Caco-2 (cell line): ENCODE measurements around the gene CABP7. TPM values are rescaled to one million over a fixed set of nuclear protein-coding genes. Genes with fewer than 3 reads are reported as not detected.

ENCODE experiments used
- BruUV-seq: library from RNA; stranded (reverse); fragments of 400-500 nt; replicated peaks from 2 replicates; lab custom pipeline; 2021; lab: Mats Ljungman, UMichigan
- CTCF ChIA-PET: fragments of 300-600 bp; sonication (Branson Sonifier 250); formaldehyde crosslinking; loops from one replicate; lab custom pipeline; 2022; ENCODE audit warnings: antibody characterized with exemption; lab: Charles Lee
- POLR2A ChIA-PET: fragments of 300-600 bp; sonication (Branson Sonifier 250); formaldehyde crosslinking; loops from one replicate; lab custom pipeline; 2022; ENCODE audit warnings: antibody characterized with exemption; lab: Charles Lee
- DNase-seq, 2 experiments: peaks; one replicate each; pipeline versions ENCODE4 v3.0.0 to v3.0.0-alpha.2; 2020 to 2022
- H3K27me3 ChIP-seq: replicated peaks from 2 replicates; pipeline ENCODE4 v1.6.0; 2011; ENCODE audit warnings: low read length; ENCODE audit not compliant: control insufficient read depth, insufficient read depth
- H3K36me3 ChIP-seq: 2 replicates; pipeline ENCODE4 v1.5.1; 2011; ENCODE audit warnings: low read length; ENCODE audit not compliant: control insufficient read depth, insufficient read depth
- H3K4me1 ChIP-seq: fragments of 250-450 bp; sonication (Bioruptor Pico); 2 replicates; pipeline ENCODE4 v1.5.1; 2020; ENCODE audit warnings: mild to moderate bottlenecking
- H3K4me3 ChIP-seq: 2 replicates; pipeline ENCODE4 v1.5.1; 2011; ENCODE audit warnings: low read depth, mild to moderate bottlenecking, control low read depth, low read length
- H3K9me3 ChIP-seq: fragments of 250-450 bp; sonication (Bioruptor Pico); 2 replicates; pipeline ENCODE4 v1.5.1; 2020; ENCODE audit warnings: mild to moderate bottlenecking, moderate library complexity
- H3K27ac Mint-ChIP-seq: one replicate; pipeline ENCODE4 v1.8.0; 2022; ENCODE audit warnings: mixed read lengths; ENCODE audit not compliant: unreplicated experiment
- H3K27me3 Mint-ChIP-seq: one replicate; pipeline ENCODE4 v1.8.0; 2022; ENCODE audit warnings: mixed read lengths; ENCODE audit not compliant: insufficient read depth, unreplicated experiment
- H3K36me3 Mint-ChIP-seq: one replicate; pipeline ENCODE4 v1.8.0; 2022; ENCODE audit warnings: mild to moderate bottlenecking, mixed read lengths; ENCODE audit not compliant: insufficient read depth, unreplicated experiment
- H3K4me1 Mint-ChIP-seq: one replicate; pipeline ENCODE4 v1.8.0; 2022; ENCODE audit warnings: low read depth, mixed read lengths; ENCODE audit not compliant: unreplicated experiment
- H3K4me3 Mint-ChIP-seq: one replicate; pipeline ENCODE4 v1.8.0; 2022; ENCODE audit warnings: mild to moderate bottlenecking, moderate library complexity, mixed read lengths; ENCODE audit not compliant: unreplicated experiment
- H3K9me3 Mint-ChIP-seq: one replicate; pipeline ENCODE4 v1.8.0; 2022; ENCODE audit warnings: mixed read lengths; ENCODE audit not compliant: unreplicated experiment
- CTCF ChIP-seq, 2 experiments: fragments of 200-600 bp in 1 of 2; IDR thresholded peaks; 1 replicate in 1 of 2; 2 replicates in 1 of 2; pipeline versions ENCODE4 v1.5.1 to v1.8.0; 2011 to 2022; ENCODE audit warnings: antibody characterized with exemption in 1 of 2, control low read depth in 1 of 2, inconsistent platforms in 1 of 2, low read depth in 1 of 2, low read length in 1 of 2, mild to moderate bottlenecking in 1 of 2, moderate library complexity in 1 of 2; ENCODE audit not compliant: insufficient read depth in 1 of 2, severe bottlenecking in 1 of 2, unreplicated experiment in 1 of 2
- intact Hi-C: fragments of 100-400 bp; cut with micrococcal nuclease; formaldehyde crosslinking; loops from one replicate; pipeline ENCODE4 v1.10.0; 2022; ENCODE audit not compliant: unreplicated experiment
- total RNA-seq: library from RNA; stranded (reverse); gene quantifications from 2 replicates; pipeline ENCODE4 v1.2.3, GENCODE V29; 2022

The CABP7 gene
- total RNA-seq, 1 experiment from 2014 or later = not detected

- Histone ChIP-seq H3K4me1 (peaks cover 5% of the 10 kb centered on the region), H3K4me3 (no peak overlapping the region), H3K36me3 (no peaks in the 10 kb centered on the region), H3K27me3 (no peaks in the 10 kb centered on the region), H3K9me3 (no peaks in the 10 kb centered on the region)
- Mint-ChIP-seq H3K4me1 (no peaks in the 10 kb centered on the region), H3K27ac (no peak overlapping the region), H3K27me3 (no peaks in the 10 kb centered on the region), H3K4me3 (no peak overlapping the region), H3K36me3 (no peaks in the 10 kb centered on the region), H3K9me3 (no peaks in the 10 kb centered on the region)
- ChIA-PET POLR2A (no interaction called here), CTCF (interaction anchor here (1.1 to 2.2 kb wide), 2 partner anchors 302 to 386 kb away, joined by 3 to 17 read pairs; no protein-coding TSS in a partner anchor)
- intact Hi-C loops = loop anchor here (10.0 kb wide), 1 partner anchor 302 kb away; no protein-coding TSS in a partner anchor
- no peak for TF ChIP-seq CTCF (IDR thresholded peaks at IDR 0.05; ENCODE audit: insufficient read depth in 1 of 2, low read depth in 1 of 2, low read length in 1 of 2, severe bottlenecking in 1 of 2, unreplicated experiment in 1 of 2)
- no peak for DNase-seq
- BruUV-seq = no TSS peak
Measured at GRCh38 chr22:29702931-29703501, 16.8 kb upstream of the CABP7 start.

- peaks cover 5% of the 10 kb centered on the region for H3K4me1 ChIP-seq
- H3K9me3 Mint-ChIP-seq = no peaks in the 10 kb centered on the region
- H3K4me3 ChIP-seq = no peak overlapping the region
- ChIA-PET CTCF (interaction anchor here (0.5 kb wide), 1 partner anchor 8 kb away, joined by 3 read pairs; no protein-coding TSS in a partner anchor), POLR2A (no interaction called here)
- no peaks in the 10 kb centered on the region for H3K36me3 ChIP-seq
- H3K4me1 Mint-ChIP-seq = no peaks in the 10 kb centered on the region
- H3K27ac Mint-ChIP-seq = no peak overlapping the region
- BruUV-seq = no TSS peak
- no peak for DNase-seq
- no peak for TF ChIP-seq CTCF (IDR thresholded peaks at IDR 0.05; ENCODE audit: insufficient read depth in 1 of 2, low read depth in 1 of 2, low read length in 1 of 2, severe bottlenecking in 1 of 2, unreplicated experiment in 1 of 2)
- H3K27me3 Mint-ChIP-seq = no peaks in the 10 kb centered on the region
- H3K27me3 ChIP-seq = no peaks in the 10 kb centered on the region
- no peaks in the 10 kb centered on the region for H3K9me3 ChIP-seq
- intact Hi-C loops = loop anchor here (10.0 kb wide), 1 partner anchor 301 kb away; no protein-coding TSS in a partner anchor
- no peaks in the 10 kb centered on the region for H3K36me3 Mint-ChIP-seq
- no peak overlapping the region for H3K4me3 Mint-ChIP-seq
Measured at GRCh38 chr22:29703569-29704195, 16.1 kb upstream of the CABP7 start.

- Mint-ChIP-seq H3K27ac (no peak overlapping the region), H3K27me3 (no peaks in the 10 kb centered on the region), H3K4me3 (no peak overlapping the region), H3K9me3 (no peaks in the 10 kb centered on the region), H3K36me3 (no peaks in the 10 kb centered on the region), H3K4me1 (no peaks in the 10 kb centered on the region)
- Histone ChIP-seq H3K4me1 (peaks cover 5% of the 10 kb centered on the region), H3K9me3 (no peaks in the 10 kb centered on the region), H3K36me3 (no peaks in the 10 kb centered on the region), H3K4me3 (no peak overlapping the region), H3K27me3 (no peaks in the 10 kb centered on the region)
- intact Hi-C loops = loop anchor here (10.0 kb wide), 1 partner anchor 300 kb away; no protein-coding TSS in a partner anchor
- CTCF ChIA-PET = interaction anchor here (1.1 kb wide), 1 partner anchor 69 kb away, joined by 3 read pairs; no protein-coding TSS in a partner anchor
- POLR2A ChIA-PET = no interaction called here
- no TSS peak for BruUV-seq
- no peak for TF ChIP-seq CTCF (IDR thresholded peaks at IDR 0.05; ENCODE audit: insufficient read depth in 1 of 2, low read depth in 1 of 2, low read length in 1 of 2, severe bottlenecking in 1 of 2, unreplicated experiment in 1 of 2)
- no peak for DNase-seq
Measured at GRCh38 chr22:29704528-29705285, 15.1 kb upstream of the CABP7 start.
